Measurements from ENCODE around the gene ASB3. TPM values are rescaled to one million over a fixed set of nuclear protein-coding genes. Genes with fewer than 3 reads are reported as not detected.
"Not testable (repeated sequence)": the region's sequence is repeated elsewhere in the genome, so short reads cannot be mapped to it uniquely, and the experiment has no call there.

The ASB3 gene, protein sequence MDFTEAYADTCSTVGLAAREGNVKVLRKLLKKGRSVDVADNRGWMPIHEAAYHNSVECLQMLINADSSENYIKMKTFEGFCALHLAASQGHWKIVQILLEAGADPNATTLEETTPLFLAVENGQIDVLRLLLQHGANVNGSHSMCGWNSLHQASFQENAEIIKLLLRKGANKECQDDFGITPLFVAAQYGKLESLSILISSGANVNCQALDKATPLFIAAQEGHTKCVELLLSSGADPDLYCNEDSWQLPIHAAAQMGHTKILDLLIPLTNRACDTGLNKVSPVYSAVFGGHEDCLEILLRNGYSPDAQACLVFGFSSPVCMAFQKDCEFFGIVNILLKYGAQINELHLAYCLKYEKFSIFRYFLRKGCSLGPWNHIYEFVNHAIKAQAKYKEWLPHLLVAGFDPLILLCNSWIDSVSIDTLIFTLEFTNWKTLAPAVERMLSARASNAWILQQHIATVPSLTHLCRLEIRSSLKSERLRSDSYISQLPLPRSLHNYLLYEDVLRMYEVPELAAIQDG
- total RNA-seq: 15.4 and 17.6 TPM in 2 replicates

DNA sequence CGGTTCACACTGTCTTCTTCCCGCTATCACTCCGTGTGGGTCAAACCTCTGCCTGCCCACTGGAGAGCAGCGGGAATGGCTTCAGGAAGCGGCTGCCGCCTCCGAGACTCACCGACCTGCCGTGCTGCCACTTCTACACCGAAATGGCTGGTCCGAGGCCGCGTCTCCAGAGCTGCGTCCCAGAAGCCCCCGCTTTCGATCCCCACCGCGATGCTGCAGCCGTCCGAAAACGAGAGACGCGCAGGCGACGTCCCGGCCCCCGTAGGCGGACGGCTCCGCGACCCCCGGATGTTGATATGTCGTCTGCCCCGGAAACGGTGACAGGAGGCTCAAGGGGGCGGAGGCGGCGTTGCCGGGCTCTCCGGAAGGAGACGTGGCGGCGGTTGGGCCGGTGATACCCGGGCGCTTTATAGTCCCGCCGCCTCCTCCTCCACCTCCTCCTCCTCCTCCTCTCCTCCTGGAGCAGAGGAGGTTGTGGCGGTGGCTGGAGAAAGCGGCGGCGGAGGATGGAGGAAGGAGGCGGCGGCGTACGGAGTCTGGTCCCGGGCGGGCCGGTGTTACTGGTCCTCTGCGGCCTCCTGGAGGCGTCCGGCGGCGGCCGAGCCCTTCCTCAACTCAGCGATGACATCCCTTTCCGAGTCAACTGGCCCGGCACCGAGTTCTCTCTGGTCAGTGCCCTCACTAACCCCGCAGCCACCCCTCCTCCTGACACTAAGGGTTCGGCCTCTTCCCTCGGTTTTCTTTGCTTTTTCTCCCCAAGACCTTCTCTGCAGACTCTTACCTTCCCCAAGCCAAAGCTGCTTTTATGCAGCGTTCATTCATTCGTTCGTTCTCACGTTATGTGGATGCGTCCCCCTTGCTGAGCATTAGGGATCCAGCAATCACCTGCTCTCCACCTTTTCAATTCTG, at the start of gene ASB3, which contains the start of gene ERLEC1:
ASB3 (minus strand) TSS at position 249 of the 909 bp plus-strand sequence. CDS start 21,381 bp downstream, outside the sequence.
ERLEC1 (plus strand) TSS at position 340 of the 909 bp plus-strand sequence; CDS start at position 507, 167 bp downstream.
- DNase-seq (ENCODE audit: extremely low read depth, low read depth, low spot score): no peak

DNA sequence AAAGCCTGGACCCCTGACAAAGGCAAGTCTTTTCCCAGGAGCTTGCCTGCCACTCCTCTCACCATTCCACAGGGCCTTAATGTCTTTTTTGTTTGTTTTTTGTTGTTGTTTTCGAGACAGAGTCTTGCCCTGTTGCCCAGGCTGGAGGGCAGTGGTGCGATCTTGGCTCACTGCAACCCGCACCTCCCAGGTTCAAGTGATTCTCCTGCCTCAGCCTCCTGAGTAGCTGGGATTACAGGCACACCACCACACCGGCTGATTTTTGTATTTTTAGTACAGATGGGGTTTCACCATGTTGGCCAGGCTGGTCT, 43.2 kb upstream of the ASB3 start:
- not testable (repeated sequence) for DNase-seq (ENCODE audit: extremely low read depth, low read depth, low spot score)

DNA sequence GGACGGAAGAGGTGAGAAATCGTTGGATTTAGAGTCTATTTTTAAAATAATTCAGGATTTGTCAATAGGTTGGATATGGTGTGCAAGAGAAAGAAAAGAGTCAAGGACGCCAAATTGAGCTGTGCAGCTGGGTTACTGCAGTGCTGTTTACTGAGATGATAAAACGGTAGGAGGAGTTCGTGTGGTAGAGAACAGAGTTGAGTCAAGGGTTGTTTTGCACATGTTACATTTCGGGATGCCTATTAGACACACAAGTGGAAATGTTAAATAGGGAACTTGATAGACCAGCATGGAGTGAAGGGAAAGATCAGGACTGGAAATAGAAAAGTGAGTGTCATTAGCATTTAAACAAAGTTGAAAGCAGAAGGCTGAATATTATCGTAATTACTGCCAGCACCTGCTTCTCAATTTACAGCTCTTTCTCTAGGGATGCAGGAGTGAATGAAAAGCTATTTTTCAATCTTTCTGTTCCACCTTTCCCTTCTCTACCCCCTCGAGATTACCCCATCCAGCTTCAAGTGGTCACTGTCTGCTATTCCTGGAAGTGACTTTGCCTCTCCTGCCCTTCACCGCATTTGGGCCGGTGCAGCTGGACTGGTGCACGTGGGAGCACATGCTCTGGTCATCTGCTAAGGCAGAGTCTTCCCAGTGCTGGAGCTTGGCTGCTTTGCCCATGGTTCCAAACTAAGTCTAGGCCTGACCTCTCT, 42.7 kb upstream of the ASB3 start:
- DNase-seq (ENCODE audit: extremely low read depth, low read depth, low spot score): no peak

DNA sequence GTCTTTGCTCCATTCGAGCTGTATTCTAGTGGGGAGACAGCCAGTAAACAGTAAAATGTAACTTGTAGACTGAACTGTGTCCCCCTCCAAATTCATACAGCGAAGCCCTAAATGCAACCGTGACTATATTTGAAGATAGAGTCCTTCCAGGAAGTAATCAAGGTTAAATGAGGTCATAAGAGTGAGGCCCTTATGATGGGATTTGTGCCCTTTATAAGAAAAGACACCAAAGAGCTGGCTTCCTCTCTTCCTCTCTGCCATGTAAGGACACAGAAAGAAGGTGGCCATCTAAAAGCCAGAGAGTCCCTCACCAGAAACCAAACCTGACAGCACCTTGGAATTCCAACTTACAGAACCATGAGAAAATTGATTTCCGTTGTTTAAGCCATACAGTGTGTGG, 41.6 kb upstream of the ASB3 start:
- no peak for DNase-seq (ENCODE audit: extremely low read depth, low read depth, low spot score)

DNA sequence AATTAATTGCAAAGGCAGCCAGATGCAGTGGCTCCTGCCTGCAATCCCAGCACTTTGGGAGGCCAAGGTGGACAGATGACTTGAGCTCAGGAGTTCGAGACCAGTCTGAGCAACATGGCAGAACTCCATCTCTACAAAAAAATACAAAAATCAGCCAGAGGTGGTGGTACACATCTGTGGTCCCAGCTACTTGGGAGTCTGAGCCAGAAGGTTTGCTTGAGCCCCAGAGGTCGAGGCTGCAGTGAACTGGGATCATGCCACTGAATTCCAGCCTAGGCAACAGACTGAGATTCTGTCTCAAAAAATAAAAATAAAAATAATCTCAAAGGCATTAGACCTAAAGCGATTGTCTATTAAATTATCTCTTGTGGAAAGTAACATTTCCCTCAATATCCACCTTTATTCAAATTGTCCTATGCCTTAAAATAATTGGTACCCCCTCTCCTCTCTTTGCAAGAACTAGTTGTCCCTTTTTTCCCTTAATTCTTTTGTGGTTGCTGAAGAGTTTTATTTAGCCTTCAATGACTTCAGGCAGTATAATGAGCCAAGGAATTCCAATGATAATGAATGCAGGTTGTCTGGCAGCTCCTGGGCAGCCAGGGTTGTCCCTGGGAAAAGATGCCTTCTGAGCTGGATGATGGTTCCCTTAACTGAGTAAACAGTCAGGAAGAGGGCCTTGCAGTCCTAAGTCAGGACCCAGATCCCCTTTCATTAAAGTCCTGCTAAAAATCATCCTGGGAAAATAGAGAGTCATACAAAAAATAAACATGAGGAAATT, 40.8 kb upstream of the ASB3 start:
- DNase-seq (ENCODE audit: extremely low read depth, low read depth, low spot score): no peak

DNA sequence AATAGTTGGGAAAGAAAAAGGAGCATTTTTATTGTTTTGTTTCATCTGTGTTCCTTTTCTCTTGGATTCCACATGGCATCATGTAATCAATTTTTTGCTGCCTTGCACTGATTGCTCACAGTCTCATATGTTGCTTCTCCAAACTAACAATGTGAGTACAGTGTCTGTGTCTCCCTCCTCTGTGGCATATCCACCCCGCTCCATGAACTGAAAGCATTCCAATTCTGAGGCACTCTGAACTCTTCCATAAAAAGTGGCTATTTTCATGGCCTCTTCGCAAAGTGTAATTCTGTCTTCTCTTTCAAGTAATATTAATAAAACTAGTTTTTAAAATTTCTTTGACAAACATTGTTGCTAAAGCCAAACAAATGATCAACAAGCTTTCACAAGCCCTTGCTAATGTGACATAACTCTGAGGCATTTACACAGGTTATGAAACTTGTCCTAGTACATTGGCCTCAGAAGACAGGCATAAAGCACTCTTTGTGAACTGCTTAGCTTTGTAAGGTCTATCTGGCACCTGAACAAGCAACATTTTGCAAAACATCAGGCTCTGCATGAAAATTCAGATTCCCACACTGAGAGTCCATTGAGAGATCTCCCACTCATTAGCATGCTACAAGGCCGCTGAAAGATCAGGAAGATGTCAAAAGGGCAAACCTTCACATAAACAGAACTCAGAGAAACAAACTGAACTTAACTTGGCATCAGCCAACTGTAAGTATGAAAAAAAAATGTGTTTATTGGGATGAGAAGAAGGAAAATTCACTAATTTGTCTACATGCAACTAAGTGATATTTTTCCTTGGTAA, 40.0 kb upstream of the ASB3 start:
- no peak for DNase-seq (ENCODE audit: extremely low read depth, low read depth, low spot score)

DNA sequence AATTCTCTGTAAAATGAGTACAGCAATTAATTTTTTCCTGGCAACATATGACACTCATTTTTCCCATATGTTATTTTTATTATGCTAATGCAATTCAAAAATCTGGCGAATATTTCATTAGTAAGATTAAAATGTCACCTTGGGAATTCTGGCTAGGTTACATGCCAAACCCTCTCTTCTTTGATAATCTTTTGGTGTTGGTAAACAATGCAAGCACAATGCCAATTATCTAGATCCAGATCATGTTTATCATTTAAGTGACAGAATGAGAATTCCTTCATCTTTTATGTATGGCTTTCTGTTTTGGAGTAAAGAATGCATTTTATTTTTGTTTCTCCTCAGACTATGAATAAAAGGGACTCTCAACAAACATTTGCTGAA, 39.3 kb upstream of the ASB3 start:
- DNase-seq (ENCODE audit: extremely low read depth, low read depth, low spot score): no peak

DNA sequence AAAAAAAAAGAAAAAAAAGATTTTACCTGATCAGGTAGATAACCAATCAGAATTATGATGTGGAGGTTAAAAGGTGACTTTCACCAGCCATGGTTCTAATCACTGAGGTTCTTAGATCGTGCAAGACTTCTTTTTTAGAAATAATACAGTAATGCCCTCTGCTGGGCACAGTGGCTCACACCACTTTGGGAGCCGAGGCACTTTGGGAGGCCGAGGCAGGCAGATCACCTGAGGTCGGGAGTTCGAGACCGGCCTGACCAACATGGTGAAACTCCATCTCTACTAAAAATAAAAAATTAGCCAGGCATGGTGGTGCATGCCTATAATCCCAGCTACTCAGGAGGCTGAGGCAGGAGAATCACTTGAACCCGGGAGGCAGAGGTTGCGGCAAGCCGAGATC, 36.9 kb upstream of the ASB3 start:
- DNase-seq (ENCODE audit: extremely low read depth, low read depth, low spot score): not testable (repeated sequence)

DNA sequence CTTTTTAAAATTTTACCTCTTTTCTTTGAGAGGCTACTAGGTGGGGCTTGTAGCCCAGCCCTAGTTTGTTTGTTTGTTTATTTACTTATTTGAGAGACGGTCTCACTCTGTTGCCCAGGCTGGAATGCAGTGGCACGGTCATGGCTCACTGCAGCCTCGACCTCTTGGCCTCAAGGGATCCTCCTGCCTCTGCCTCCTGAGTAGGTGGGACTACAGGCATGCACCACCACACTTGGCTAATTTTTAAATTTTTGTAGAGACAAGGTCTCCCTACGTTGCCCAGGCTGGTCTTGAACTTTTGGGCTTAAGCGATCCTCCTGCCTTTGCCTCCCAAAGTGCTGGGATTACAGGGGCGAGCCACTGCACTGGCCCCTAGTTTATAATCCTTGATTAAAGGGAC, 35.1 kb upstream of the ASB3 start:
- DNase-seq (ENCODE audit: extremely low read depth, low read depth, low spot score): no peak

DNA sequence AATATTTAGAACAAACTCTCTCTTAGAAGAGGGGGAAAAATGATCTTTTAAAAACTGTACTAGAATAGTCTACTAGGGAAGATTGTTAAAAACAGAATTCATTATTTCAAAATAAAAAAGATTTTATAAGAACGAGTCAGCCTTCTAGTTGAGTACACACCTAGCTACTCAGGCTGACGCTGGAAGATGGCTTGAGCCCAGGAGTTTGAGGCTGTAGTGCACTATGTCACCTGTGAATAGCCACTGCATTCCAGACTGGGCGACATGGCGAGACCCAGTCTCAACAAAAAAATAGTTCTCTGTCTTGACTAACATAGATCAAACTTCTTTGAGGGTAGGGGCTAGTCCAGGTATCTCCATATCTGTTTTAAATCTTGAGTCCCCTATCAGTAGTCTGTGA, 34.0 kb upstream of the ASB3 start:
- no peak for DNase-seq (ENCODE audit: extremely low read depth, low read depth, low spot score)

DNA sequence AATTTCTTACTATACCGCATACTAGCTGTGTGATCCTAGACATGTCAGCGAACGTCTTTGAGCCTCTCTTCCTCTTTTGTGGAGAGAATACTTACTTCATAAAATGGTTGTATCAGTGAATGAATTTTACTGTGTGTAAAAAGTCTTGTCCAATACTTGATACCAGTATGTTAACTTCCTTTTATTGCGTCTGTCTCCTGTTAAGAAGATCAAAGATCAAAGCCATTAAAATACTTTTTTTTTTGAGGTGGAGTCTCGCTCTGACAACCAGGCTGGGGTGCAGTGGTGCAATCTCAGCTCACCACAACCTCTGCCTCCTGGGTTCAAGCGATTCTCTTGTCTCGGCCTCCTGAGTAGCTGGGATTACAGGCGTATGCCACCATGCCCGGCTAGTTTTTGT, 33.3 kb upstream of the ASB3 start:
- no peak for DNase-seq (ENCODE audit: extremely low read depth, low read depth, low spot score)

DNA sequence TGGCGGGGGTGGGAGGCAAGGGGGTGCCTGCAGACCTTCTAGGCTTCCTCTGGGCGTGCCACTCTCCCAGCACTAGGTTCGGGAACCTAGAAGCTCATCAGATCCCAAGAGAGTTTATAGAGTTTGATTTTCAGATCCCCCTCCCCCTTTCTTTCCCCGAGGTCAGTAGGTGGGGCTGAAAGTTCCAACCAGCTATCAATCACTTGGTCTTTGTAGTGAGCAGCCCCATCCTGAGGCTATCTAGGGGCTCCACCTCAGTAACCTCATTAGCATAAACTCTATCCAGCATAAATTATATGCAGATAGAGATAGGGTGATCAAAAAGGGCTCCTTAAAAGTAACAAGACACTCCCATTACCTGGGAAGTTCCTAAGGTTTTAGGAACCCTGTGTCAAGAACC, 32.9 kb upstream of the ASB3 start:
- no peak for DNase-seq (ENCODE audit: extremely low read depth, low read depth, low spot score)

DNA sequence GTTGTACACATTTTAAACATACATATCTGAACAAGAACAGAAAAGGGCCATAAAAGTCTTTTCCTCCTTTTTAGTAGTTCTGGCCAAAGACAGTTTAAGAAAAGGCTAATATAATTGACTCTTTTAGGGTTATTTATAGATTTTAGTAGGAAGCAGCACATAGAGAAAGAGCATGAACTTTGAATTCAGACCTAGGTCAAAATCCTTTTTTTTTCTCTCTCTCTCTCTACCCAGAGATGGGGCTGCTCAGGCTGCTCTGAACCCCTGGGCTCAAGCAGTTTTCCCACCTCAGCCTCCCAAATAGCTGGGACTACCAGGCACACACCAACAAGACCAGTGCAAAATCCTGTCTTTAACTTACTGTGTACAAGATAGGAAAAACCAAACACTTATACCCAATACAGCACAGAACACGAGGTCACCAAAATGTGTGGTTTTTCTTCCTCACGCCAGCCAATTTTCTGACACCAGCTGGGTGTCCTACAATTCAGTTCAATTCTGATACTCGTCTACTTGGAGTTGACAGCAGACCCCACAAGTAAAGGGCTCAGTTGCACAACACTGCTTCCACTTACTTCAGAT, 32.2 kb upstream of the ASB3 start:
- DNase-seq (ENCODE audit: extremely low read depth, low read depth, low spot score): no peak

DNA sequence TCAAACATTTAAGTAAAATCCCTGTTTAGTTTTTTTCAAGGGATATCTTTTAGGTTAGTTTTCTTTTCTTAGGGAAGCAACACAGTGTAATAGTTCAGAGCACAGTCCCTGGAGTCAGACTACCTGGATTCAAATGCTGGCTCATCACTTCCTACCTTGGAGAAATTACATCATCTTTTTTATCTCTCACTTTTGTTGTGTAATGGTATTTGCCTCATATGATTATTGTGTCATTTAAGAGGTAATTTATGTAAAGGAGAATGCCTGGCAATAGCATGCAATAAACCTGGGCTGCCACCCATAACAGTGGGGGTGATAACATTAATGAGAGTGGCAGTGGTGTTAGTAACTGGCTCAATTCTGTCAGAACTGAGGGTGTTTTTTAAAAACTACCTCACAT, 26.4 kb upstream of the ASB3 start:
- DNase-seq (ENCODE audit: extremely low read depth, low read depth, low spot score): no peak

DNA sequence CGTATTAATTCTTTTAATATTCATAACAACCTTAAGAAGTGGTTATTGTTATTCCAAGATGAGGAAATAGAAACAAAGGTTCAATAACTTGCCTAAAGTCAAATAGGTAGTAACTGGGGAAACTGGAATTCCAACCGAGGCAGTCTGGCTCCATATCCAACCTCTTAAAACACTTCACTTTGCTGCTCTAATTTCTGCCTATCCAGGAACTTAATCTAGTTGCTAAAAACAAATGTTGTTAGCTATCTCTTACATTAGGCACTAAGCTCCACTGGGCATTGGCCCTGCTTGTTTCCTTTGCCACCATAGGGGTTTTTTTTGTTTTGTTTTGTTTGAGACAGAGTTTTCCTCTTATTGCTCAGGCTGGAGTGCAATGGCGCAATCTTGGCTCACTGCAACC, 24.8 kb upstream of the ASB3 start:
- no peak for DNase-seq (ENCODE audit: extremely low read depth, low read depth, low spot score)

DNA sequence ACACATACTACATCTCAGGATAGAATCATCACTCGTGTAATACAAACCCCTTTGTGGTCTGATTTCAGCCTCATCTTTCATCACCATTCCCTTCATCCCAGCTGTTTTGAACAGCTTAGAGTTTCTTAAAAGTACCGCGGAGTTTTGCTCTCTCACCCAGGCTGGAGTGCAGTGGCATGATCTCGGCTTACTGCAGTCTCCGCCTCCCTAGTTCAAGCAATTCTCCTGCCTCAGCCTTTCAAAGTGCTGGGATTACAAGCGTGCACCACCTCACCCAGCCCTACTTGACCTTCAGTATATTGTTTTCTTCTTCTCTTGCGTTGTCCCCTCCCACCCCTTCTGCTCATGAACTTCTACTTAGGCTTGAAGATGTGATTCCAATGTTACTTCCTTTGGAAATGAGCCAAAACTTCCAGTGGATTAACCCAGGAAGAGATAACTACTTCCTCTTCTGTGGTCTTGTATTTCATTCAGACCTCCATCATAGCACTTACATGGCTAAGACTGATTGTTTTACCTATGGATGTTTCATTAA, 15.9 kb upstream of the ASB3 start:
- no peak for DNase-seq (ENCODE audit: extremely low read depth, low read depth, low spot score)

DNA sequence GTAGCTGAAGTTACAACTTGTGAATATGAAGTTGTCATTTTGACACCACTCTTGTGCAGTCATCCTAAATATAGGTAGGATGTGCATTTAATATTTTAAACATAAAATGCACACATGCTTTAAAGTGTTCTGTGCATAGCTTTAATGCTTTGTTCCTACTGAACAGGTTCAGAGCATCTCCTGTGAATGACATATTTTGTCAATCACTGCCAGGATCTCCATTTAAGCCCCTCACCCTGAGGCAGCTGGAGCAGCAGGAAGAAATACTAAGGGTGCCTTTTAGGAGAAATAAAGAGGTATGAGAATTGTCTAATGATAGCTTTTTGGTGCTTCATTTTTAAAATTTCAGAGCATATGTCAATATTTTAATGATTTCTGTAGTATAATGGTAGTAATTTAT, 14.8 kb upstream of the ASB3 start:
- DNase-seq (ENCODE audit: extremely low read depth, low read depth, low spot score): no peak

DNA sequence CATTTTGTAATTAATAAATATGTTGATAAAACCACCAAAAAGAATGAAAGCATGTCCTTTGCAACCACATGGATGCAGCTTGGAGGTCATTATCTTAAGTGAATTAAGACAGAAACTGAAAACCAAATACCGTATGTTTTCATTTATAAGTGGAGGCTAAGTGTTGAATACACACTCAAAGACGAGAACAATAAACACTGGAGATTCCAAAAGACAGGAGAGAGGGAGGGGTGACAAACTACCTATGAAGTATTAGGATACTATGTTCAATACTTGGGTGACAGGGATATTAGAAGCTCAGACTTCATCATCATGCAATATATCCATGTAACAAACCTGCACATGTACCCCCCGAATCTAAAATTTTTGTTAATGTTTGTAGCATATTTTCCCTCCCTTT, 7.1 kb upstream of the ASB3 start:
- no peak for DNase-seq (ENCODE audit: extremely low read depth, low read depth, low spot score)

DNA sequence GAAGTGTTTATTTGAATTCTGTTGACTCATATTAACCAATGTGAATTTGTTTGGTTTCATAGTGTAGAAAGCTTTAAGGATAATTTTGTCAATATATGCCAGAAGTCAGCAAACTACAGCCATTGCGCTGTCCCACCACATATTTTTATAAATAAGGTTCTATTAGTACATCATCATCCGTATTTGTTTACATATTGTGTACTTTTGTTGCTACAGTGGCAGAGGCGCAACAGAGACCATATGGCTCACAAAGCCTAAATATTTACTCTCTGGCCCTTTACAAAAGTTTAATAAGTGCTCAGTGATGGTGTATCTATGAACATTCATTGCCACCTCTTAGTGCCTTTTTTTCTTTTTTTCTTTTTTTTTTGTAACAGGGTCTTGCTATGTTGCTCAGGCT, 6.5 kb upstream of the ASB3 start:
- DNase-seq (ENCODE audit: extremely low read depth, low read depth, low spot score): no peak
